ENCODE results near the gene ACOX3.

The ACOX3 gene

GRCh38 chr4:8369426-8370105, 71.0 kb downstream of the ACOX3 start:
- TF ChIP-seq KLF1 (tag by site-specific recombination; IDR thresholded peaks at IDR 0.05), result no peak
- TF ChIP-seq IKZF3 (tag by site-specific recombination; IDR thresholded peaks at IDR 0.05), result no peak
- TF ChIP-seq ZNF561 (tag by site-specific recombination; IDR thresholded peaks at IDR 0.05; ENCODE audit: borderline replicate concordance), result no peak
- no peak for TF ChIP-seq ZNF777 (tag by site-specific recombination; IDR thresholded peaks at IDR 0.05; ENCODE audit: borderline replicate concordance)
- no peak for TF ChIP-seq PBX3 (CRISPR knock-in tag; IDR thresholded peaks at IDR 0.05)
- no peak for TF ChIP-seq ZNF747 (tag by site-specific recombination; IDR thresholded peaks at IDR 0.05)
- TF ChIP-seq ZSCAN16 (tag by site-specific recombination; IDR thresholded peaks at IDR 0.05), result no peak
- TF ChIP-seq ZNF18 (tag by site-specific recombination; IDR thresholded peaks at IDR 0.05), result no peak
- no peak for TF ChIP-seq ZNF514 (tag by site-specific recombination; IDR thresholded peaks at IDR 0.05)
- TF ChIP-seq ZNF146 (tag by site-specific recombination; IDR thresholded peaks at IDR 0.05), result no peak
- TF ChIP-seq REST (tag by site-specific recombination; IDR thresholded peaks at IDR 0.05), result no peak
- TF ChIP-seq ZBTB21 (tag by site-specific recombination; IDR thresholded peaks at IDR 0.05), result no peak
- TF ChIP-seq ZNF558 (tag by site-specific recombination; IDR thresholded peaks at IDR 0.05), result no peak
- no peak for TF ChIP-seq TSHZ1 (tag by site-specific recombination; IDR thresholded peaks at IDR 0.05; ENCODE audit: borderline replicate concordance)
- no peak for TF ChIP-seq ZNF174 (tag by site-specific recombination; IDR thresholded peaks at IDR 0.05)
- no peak for TF ChIP-seq ZNF449 (tag by site-specific recombination; IDR thresholded peaks at IDR 0.05)
- no peak for TF ChIP-seq ZNF423 (tag by site-specific recombination; IDR thresholded peaks at IDR 0.05)
- no peak for TF ChIP-seq ZNF837 (tag by site-specific recombination; IDR thresholded peaks at IDR 0.05)
- H3K27ac ChIP-seq (ENCODE audit: extremely low read depth, low read depth, low read length), result no peak overlapping the region
- POLR2A ChIA-PET, result no interaction called here
- no peaks in the 10 kb centered on the region for H3K4me1 ChIP-seq (ENCODE audit: control insufficient read depth, insufficient read depth, low read length)
- H3K4me3 ChIP-seq (ENCODE audit: low read depth, low read length), result no peak overlapping the region
- no peaks in the 10 kb centered on the region for H3K9me3 ChIP-seq (ENCODE audit: control insufficient read depth, insufficient read depth, low read depth, low read length)
- CTCF ChIA-PET, result no interaction called here
- no peaks in the 10 kb centered on the region for H3K36me3 ChIP-seq (ENCODE audit: control insufficient read depth in 2 of 2, insufficient read depth in 1 of 2, low read length in 2 of 2)
